Fibroblast of mammary gland (primary cell): Measurements from ENCODE around the gene BAZ2A.
"Not testable (repeated sequence)": the region's sequence is repeated elsewhere in the genome, so short reads cannot be mapped to it uniquely, and the experiment has no call there.

Experiments used
- DNase-seq: peaks from one replicate; pipeline ENCODE4 v3.0.0-alpha.2; 2010; ENCODE audit warnings: low read depth
- H3K4me3 ChIP-seq: 2 replicates; pipeline ENCODE4 v1.5.1; 2011; ENCODE audit warnings: low read depth, mild to moderate bottlenecking, low read length, moderate library complexity; ENCODE audit not compliant: control insufficient read depth
- CTCF ChIP-seq: conservative IDR thresholded peaks from 2 replicates; pipeline ENCODE4 v1.5.1; 2011; ENCODE audit warnings: low read depth, low read length, inconsistent platforms; ENCODE audit not compliant: control insufficient read depth, insufficient read depth

BAZ2A gene

GRCh38 chr12:56585098-56585497 lies 45.0 kb downstream of the BAZ2A start:
- no peak for TF ChIP-seq CTCF
- no peak overlapping the region for H3K4me3 ChIP-seq
- no peak for DNase-seq

GRCh38 chr12:56581418-56582145 lies 48.5 kb downstream of the BAZ2A start:
- no peak for TF ChIP-seq CTCF
- no peak overlapping the region for H3K4me3 ChIP-seq
- DNase-seq = peak; percentile 36

GRCh38 chr12:56578983-56579546 lies 51.1 kb downstream of the BAZ2A start:
- DNase-seq = no peak
- TF ChIP-seq CTCF = no peak
- H3K4me3 ChIP-seq = no peak overlapping the region

- H3K4me3 ChIP-seq, DNase-seq: not testable (repeated sequence)
Observed at GRCh38 chr12:56577248-56577647, 52.9 kb downstream of the BAZ2A start.

GRCh38 chr12:56574210-56574609 lies 55.9 kb downstream of the BAZ2A start:
- no peak for TF ChIP-seq CTCF
- no peak overlapping the region for H3K4me3 ChIP-seq
- peak; percentile 52 for DNase-seq

- TF ChIP-seq CTCF = no peak
- H3K4me3 ChIP-seq = no peak overlapping the region
- DNase-seq = no peak
Observed at GRCh38 chr12:56572288-56572687, 57.8 kb downstream of the BAZ2A start.

GRCh38 chr12:56571121-56571520 lies 59.0 kb downstream of the BAZ2A start:
- no peak for TF ChIP-seq CTCF
- no peak overlapping the region for H3K4me3 ChIP-seq
- no peak for DNase-seq
